Fibroblast of pulmonary artery (primary cell): ENCODE data around the gene ZDHHC21.
"Not testable (repeated sequence)": the region's sequence is repeated elsewhere in the genome, so short reads cannot be mapped to it uniquely, and the experiment has no call there.

Experiments
- DNase-seq: peaks from one replicate; pipeline ENCODE4 v3.0.0-alpha.2; 2010; ENCODE audit warnings: low read depth
- H3K4me3 ChIP-seq: replicated peaks from 2 replicates; pipeline ENCODE4 v1.5.1; 2011; ENCODE audit warnings: low read depth, mild to moderate bottlenecking, control low read depth, low read length, moderate library complexity
- TF ChIP-seq, protein P1 (sequence below): IDR thresholded peaks from 2 replicates; pipeline ENCODE4 v1.5.1; 2011; ENCODE audit warnings: mild to moderate bottlenecking, control low read depth, low read length, inconsistent platforms; ENCODE audit errors: missing control alignments

The ZDHHC21 gene

DNA sequence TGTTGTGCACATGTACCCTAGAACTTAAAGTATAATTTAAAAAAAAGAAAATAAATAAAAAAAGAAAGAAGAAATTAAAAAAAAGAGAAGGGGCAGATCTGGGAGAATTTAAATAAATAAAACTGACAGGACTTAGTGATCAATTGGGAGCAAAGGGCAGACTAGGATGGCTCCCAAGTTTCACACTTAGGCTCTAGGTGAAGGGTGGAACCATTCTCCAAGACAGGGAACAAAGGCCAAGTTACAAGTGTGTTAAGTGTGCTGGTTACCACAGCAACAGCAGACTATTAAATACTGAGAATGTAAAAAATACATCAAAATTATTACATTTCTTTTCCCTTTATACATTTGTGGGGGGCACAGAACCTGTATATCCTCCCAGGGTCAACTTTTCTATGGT is 7.1 kb downstream of the ZDHHC21 start:
- H3K4me3 ChIP-seq = no peak overlapping the region
- no peak for DNase-seq
- TF ChIP-seq, protein P1, sequence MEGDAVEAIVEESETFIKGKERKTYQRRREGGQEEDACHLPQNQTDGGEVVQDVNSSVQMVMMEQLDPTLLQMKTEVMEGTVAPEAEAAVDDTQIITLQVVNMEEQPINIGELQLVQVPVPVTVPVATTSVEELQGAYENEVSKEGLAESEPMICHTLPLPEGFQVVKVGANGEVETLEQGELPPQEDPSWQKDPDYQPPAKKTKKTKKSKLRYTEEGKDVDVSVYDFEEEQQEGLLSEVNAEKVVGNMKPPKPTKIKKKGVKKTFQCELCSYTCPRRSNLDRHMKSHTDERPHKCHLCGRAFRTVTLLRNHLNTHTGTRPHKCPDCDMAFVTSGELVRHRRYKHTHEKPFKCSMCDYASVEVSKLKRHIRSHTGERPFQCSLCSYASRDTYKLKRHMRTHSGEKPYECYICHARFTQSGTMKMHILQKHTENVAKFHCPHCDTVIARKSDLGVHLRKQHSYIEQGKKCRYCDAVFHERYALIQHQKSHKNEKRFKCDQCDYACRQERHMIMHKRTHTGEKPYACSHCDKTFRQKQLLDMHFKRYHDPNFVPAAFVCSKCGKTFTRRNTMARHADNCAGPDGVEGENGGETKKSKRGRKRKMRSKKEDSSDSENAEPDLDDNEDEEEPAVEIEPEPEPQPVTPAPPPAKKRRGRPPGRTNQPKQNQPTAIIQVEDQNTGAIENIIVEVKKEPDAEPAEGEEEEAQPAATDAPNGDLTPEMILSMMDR = no peak

DNA sequence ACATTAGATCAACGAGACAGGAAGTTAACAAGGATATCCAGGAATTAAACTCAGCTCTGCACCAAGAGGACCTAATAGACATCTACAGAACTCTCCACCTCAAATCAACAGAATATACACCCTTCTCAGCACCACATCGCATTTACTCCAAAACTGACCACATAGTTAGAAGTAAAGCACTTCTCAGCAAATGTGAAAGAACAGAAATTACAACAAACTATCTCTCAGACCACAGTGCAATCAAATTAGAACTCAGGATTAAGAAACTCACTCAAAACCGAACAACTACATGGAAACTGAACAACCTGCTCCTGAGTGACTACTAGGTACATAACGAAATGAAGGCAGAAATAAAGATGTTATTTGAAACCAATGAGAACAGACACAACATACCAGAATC is 10.6 kb downstream of the ZDHHC21 start:
- not testable (repeated sequence) for H3K4me3 ChIP-seq, DNase-seq

DNA sequence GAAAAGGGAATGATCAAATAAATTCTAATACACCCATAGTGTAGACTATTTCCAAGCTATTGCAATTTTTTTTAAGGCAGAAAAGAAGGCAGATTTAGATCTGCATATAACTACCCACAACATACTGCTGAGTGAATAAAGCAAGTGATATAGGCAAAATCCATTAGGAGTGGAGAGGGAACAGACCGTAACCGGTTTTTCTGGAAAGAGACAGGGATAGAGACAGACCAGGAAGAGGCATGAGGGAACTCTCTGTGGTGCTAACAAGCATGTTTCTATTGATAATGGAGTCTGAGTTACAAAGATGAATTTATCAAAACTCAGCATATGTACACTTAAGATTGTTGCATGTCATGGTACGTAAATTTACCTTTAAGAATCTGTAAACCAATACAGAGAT is 14.5 kb downstream of the ZDHHC21 start:
- TF ChIP-seq, protein P1 = no peak

DNA sequence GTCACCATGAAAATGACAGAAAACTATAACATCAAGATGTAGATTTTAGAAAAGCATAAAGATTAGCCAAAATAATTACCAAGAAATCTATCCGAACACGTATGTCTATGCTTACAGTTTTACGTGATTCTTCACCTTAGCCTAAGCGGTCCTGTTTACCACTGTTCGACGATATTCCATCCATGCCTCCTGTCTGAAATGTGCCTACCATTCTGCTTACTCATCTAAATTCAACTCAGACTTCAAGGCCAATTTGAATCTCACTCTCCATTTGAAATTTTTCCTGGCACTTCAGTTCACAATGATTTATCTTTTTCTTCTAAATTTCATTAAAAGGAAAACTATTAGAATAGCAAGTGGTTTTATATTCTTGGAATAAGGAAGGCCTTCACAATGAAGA is 15.4 kb downstream of the ZDHHC21 start:
- H3K4me3 ChIP-seq = no peak overlapping the region
- no peak for DNase-seq
- TF ChIP-seq, protein P1 = no peak

More for the DNA sequence above, 14.5 kb downstream of the ZDHHC21 start:
- no peak overlapping the region for H3K4me3 ChIP-seq
- no peak for DNase-seq

DNA sequence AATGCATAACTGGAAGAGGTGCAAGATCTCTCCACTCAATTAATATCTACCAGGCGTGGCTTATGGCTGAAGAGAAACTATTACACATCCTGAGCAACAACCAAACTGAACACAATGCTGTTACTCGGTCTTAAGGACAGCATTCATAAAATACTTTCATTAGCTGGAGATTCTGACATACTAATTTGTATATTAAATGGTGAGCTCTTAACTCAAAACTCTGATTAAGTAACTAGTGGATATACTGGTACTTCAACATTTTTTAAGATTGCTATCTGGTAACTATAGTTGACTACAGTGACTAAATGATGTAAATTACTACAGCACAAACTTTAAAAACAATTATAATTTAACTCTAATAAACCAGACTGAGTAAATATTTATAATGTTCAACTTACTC is 15.8 kb downstream of the ZDHHC21 start:
- no peak for DNase-seq
- TF ChIP-seq, protein P1 = no peak
- no peak overlapping the region for H3K4me3 ChIP-seq

DNA sequence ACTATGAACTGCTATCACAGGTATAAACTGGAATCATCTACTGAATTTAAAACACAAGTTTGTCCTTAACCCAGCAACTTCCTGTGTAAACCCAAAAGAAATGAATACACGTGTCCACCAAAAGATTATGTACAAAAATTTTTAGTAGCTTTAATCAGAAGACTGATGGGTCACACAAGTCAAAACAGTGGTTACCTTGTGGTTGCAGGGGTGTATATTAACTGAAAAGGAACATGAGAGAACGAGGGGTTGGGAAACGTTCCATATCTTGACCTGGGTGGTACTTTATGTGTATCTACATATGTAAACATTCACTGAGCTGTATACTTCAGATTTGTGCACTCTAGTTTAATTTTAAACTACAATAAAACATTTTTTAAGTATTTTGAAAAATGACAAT is 18.6 kb downstream of the ZDHHC21 start:
- no peak for DNase-seq
- no peak overlapping the region for H3K4me3 ChIP-seq
- TF ChIP-seq, protein P1 = no peak

DNA sequence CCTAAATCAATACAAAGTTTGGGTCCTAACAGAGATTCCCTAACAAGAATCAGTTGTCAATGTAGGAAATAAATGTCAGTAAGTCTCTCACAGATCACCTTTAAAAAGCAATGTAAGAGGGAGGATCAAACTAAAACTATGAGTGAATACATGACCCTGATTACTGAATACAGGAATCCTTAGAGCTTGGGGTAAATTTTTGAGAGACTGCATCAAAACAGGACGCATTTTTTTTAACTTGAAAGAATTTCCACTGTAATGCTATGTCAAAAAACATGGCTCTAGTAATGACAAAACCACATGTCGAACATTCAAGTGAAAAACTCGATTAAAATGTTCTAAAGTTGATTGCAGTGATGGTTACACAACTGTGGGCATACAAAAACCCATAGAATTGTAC is 21.9 kb downstream of the ZDHHC21 start:
- DNase-seq = peak; percentile 31
- no peak overlapping the region for H3K4me3 ChIP-seq
- TF ChIP-seq, protein P1 = no peak
